Thymus (tissue), 11 donors: ENCODE data around the gene CTNNAL1. TPM values are rescaled to one million over a fixed set of nuclear protein-coding genes. Genes with fewer than 3 reads are reported as not detected.

Experiments
- DNase-seq, 9 donors: peaks; one replicate each; pipeline ENCODE4 v3.0.0-alpha.2; 2013; ENCODE audit warnings: low spot score in 9 of 9, low read depth in 6 of 9, missing footprints in 1 of 9
- H3K27ac ChIP-seq, 2 donors: one replicate each; pipeline ENCODE4 v1.5.1; 2013; ENCODE audit warnings: control low read depth in 1 of 2, low read depth in 1 of 2, low read length in 1 of 2, mild to moderate bottlenecking in 1 of 2, moderate library complexity in 1 of 2
- H3K27me3 ChIP-seq, 2 donors: one replicate each; pipeline ENCODE4 v1.5.1; 2013; ENCODE audit warnings: low read length in 1 of 2; ENCODE audit not compliant: control insufficient read depth in 2 of 2, insufficient read depth in 1 of 2
- H3K36me3 ChIP-seq, 2 donors: one replicate each; pipeline ENCODE4 v1.5.1; 2013; ENCODE audit warnings: low read length in 1 of 2, mild to moderate bottlenecking in 1 of 2, moderate library complexity in 1 of 2; ENCODE audit not compliant: control insufficient read depth in 2 of 2, insufficient read depth in 2 of 2
- H3K4me1 ChIP-seq, 2 donors: one replicate each; pipeline ENCODE4 v1.5.1; 2013; ENCODE audit warnings: low read length in 2 of 2; ENCODE audit not compliant: control insufficient read depth in 2 of 2, insufficient read depth in 2 of 2
- H3K4me3 ChIP-seq, 2 donors: one replicate each; pipeline ENCODE4 v1.5.1; 2013; ENCODE audit warnings: low read length in 2 of 2, control low read depth in 1 of 2, mild to moderate bottlenecking in 1 of 2
- H3K9me3 ChIP-seq, 2 donors: one replicate each; pipeline ENCODE4 v1.5.1; 2013; ENCODE audit warnings: low read length in 1 of 2, mild to moderate bottlenecking in 1 of 2; ENCODE audit not compliant: control insufficient read depth in 2 of 2, insufficient read depth in 1 of 2
- WGBS: extraction: QIAGEN DNeasy Blood & Tissue Kit; methylation state at CpG from one replicate; pipeline ENCODE4 v1.1.7; 2013; 5-methylcytosine and 5-hydroxymethylcytosine counted together
- polyA plus RNA-seq: library from polyadenylated mRNA; stranded (reverse); fragments of 200-250 nt; gene quantifications from one replicate; pipeline ENCODE4 v1.2.3, GENCODE V29; 2013
- total RNA-seq: library from RNA; stranded (reverse); fragments of 120-200 nt; gene quantifications from one replicate; pipeline ENCODE4 v1.2.4, GENCODE V29; 2013
- donor health status: healthy.

The CTNNAL1 gene
- total and polyA plus RNA-seq, 2 donors = 26.1 to 32.2 TPM

GRCh38 chr9:109048822-109049221, 35.5 kb upstream of the CTNNAL1 start:
- WGBS = 98% methylated on average over 3 of the region's 3 CpGs
- H3K9me3 ChIP-seq = no peaks in the 10 kb centered on the region
- no peak for DNase-seq
- no peak overlapping the region for H3K27ac ChIP-seq
- peaks cover 37 to 78% of the 10 kb centered on the region in 2 donors for H3K36me3 ChIP-seq
- no peaks in the 10 kb centered on the region for H3K27me3 ChIP-seq
- no peak overlapping the region for H3K4me3 ChIP-seq
- H3K4me1 ChIP-seq = no peaks in the 10 kb centered on the region

- H3K27ac ChIP-seq = no peak overlapping the region
- WGBS = 97% methylated on average over 2 of the region's 2 CpGs
- H3K27me3 ChIP-seq = no peaks in the 10 kb centered on the region
- H3K36me3 ChIP-seq = peaks cover 32 to 74% of the 10 kb centered on the region in 2 donors
- H3K4me3 ChIP-seq = no peak overlapping the region
- no peaks in the 10 kb centered on the region for H3K9me3 ChIP-seq
- H3K4me1 ChIP-seq = no peaks in the 10 kb centered on the region
- no peak for DNase-seq
Observed at GRCh38 chr9:109047259-109047658, 34.0 kb upstream of the CTNNAL1 start.

GRCh38 chr9:109046346-109046745, 33.0 kb upstream of the CTNNAL1 start:
- Histone ChIP-seq H3K27ac (no peak overlapping the region), H3K9me3 (no peaks in the 10 kb centered on the region), H3K36me3 (peaks cover 32 to 70% of the 10 kb centered on the region in 2 donors), H3K4me3 (no peak overlapping the region), H3K4me1 (no peaks in the 10 kb centered on the region), H3K27me3 (no peaks in the 10 kb centered on the region)
- WGBS = 20% methylated on average over 1 of the region's 1 CpG
- no peak for DNase-seq

GRCh38 chr9:109043578-109043977, 30.3 kb upstream of the CTNNAL1 start:
- Histone ChIP-seq H3K36me3 (peaks cover 26 to 57% of the 10 kb centered on the region in 2 donors), H3K4me1 (no peaks in the 10 kb centered on the region), H3K9me3 (no peaks in the 10 kb centered on the region), H3K27ac (no peak overlapping the region), H3K4me3 (no peak overlapping the region), H3K27me3 (no peaks in the 10 kb centered on the region)
- DNase-seq = no peak
- WGBS = 98% methylated on average over 4 of the region's 4 CpGs

- Histone ChIP-seq H3K36me3 (peaks cover 23 to 52% of the 10 kb centered on the region in 2 donors), H3K27me3 (no peaks in the 10 kb centered on the region), H3K4me1 (no peaks in the 10 kb centered on the region), H3K9me3 (no peaks in the 10 kb centered on the region), H3K27ac (no peak overlapping the region), H3K4me3 (no peak overlapping the region)
- WGBS = 98% methylated on average over 4 of the region's 4 CpGs
- no peak for DNase-seq
Observed at GRCh38 chr9:109040571-109040970, 27.3 kb upstream of the CTNNAL1 start.

GRCh38 chr9:109039539-109039938, 26.2 kb upstream of the CTNNAL1 start:
- WGBS = 97% methylated on average over 4 of the region's 4 CpGs
- Histone ChIP-seq H3K27me3 (no peaks in the 10 kb centered on the region), H3K36me3 (peaks cover 18 to 48% of the 10 kb centered on the region in 2 donors), H3K27ac (no peak overlapping the region), H3K9me3 (no peaks in the 10 kb centered on the region), H3K4me3 (no peak overlapping the region), H3K4me1 (no peaks in the 10 kb centered on the region)
- no peak for DNase-seq

- 98% methylated on average over 4 of the region's 4 CpGs for WGBS
- no peak for DNase-seq
Observed at GRCh38 chr9:109037946-109038715, 24.8 kb upstream of the CTNNAL1 start.

GRCh38 chr9:109036744-109037680, 23.7 kb upstream of the CTNNAL1 start:
- Histone ChIP-seq H3K27me3 (no peaks in the 10 kb centered on the region), H3K4me3 (no peak overlapping the region), H3K36me3 (peaks cover 29 to 48% of the 10 kb centered on the region in 2 donors), H3K9me3 (no peaks in the 10 kb centered on the region), H3K27ac (no peak overlapping the region), H3K4me1 (no peaks in the 10 kb centered on the region)
- 96% methylated on average over 6 of the region's 6 CpGs for WGBS
- DNase-seq = no peak

More at GRCh38 chr9:109037946-109038715, 24.8 kb upstream of the CTNNAL1 start:
- Histone ChIP-seq H3K36me3 (peaks cover 26 to 50% of the 10 kb centered on the region in 2 donors), H3K9me3 (no peaks in the 10 kb centered on the region), H3K4me3 (no peak overlapping the region), H3K4me1 (no peaks in the 10 kb centered on the region), H3K27ac (no peak overlapping the region), H3K27me3 (no peaks in the 10 kb centered on the region)
